SH-SY5Y (cell line): Measurements from ENCODE around the gene CPLANE2.

ENCODE experiments used
- GATA2 ChIP-seq: IDR thresholded peaks from 2 replicates; pipeline ENCODE4 v1.6.1; 2011; ENCODE audit warnings: mild to moderate bottlenecking, low read depth, low read length
- GATA3 ChIP-seq: IDR thresholded peaks from 2 replicates; pipeline ENCODE4 v1.6.1; 2011; ENCODE audit warnings: low read depth, mild to moderate bottlenecking, low read length, moderate library complexity

DNA sequence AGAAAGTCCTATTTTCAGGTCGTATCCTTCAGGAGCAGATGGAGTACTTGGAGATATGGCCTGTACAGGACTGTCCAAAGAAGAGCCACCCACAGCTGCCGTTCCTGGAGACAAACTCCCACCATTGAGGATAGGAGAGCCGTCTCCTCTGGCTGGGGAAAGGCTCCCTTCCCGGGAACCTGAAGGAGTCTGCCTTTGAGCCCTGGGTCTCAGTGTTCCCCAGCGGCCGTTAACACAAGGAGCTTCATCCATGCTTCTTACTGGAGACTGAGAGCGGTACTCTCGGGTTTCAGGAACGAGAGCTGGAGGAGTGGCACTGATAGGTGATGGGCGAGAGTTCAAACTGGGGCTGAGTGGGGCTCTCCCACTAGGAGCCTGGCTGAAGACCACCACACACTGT, 14.4 kb upstream of the CPLANE2 start:
- TF ChIP-seq GATA3 (no peak), GATA2 (no peak)
